CD4-positive, alpha-beta T cell treated with Interleukin-12 subunit alpha and Interleukin-12 subunit beta, for 1 hour (primary cell): ENCODE measurements around the gene KDF1.

ENCODE experiments used
- DNase-seq: peaks from one replicate; pipeline ENCODE4 v3.0.0-alpha.2; 2020

KDF1 gene

GRCh38 chr1:26959722-26960624, at the start of gene KDF1:
Gene KDF1, minus strand, starts transcription at chr1:26960468. Its CDS starts 8,088 bp downstream, at chr1:26952380.
- DNase-seq: peak; percentile 71

DNA sequence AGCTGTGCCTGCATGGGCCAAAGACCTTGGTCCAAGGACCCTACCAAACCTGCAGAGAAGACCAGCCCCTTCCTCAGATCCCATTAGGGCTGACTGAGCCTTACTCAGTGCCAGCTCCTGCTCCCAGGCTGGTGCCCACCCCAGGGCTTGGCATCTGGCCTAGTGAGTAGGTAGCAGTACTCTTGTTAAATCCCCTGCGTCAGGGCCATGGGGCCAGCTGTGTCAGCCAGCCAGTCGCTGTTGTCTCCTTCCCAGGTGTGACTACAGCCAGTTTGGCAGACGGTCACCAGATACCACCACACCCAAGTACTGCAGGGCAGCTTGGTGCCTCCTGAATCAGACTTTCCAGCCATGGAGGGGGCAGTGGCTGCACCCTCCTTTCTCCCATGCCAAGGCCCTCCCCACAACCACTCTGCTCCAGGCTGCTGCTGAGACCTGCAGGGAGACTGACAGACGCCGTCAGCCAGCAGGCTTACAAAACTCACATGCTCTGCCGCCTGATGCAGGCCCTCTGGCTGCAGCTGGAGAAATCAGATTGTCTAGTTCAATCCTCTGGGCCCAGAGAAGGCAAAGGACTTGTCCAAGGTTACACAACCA, 49.4 kb upstream of the KDF1 start:
- DNase-seq: no peak

- no peak for DNase-seq
Measured at GRCh38 chr1:27007909-27008582, 47.8 kb upstream of the KDF1 start.

DNA sequence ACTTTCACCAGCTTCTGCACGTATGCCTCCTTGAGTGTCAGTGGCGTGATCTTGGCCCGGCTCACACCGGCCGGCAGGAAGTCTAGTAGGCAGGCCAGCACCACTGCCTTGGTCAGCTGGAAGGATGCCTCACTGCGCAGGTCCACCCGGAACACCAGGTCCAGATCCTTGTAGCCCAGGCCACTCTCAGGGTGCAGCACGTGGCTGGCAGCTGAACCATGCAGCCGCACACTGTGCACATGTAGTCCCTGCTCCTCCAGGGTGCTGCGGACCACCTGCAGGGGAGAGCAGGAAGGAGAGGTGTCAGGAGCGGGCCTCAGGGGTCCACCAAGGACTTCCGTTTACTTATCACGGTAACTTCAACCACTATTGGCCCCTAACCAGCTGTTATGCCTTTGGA, 46.4 kb upstream of the KDF1 start:
- DNase-seq: no peak

GRCh38 chr1:27005648-27006496, 45.6 kb upstream of the KDF1 start:
- no peak for DNase-seq

DNA sequence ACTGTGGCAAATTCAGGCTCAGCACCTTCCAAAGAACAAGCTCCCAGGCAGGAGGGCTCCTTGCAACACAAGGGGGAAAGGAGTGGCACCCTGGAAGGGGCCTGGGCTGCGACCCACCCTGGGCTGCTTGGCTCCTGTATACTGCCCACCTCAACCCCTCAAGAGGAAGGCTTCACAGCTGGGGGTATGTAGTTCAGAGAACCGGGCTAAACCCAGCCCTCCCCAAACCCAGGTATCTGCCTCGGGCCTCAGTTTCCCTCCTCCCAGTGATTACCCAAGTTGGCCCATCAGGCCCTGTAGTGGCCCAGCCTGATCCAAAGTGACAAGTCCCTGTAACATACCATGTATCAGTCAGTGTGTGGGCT, 44.9 kb upstream of the KDF1 start:
- DNase-seq: no peak

- no peak for DNase-seq
Measured at GRCh38 chr1:27004471-27005165, 44.4 kb upstream of the KDF1 start.

GRCh38 chr1:27003745-27004470, 43.6 kb upstream of the KDF1 start:
- no peak for DNase-seq

GRCh38 chr1:27001570-27002360, 41.5 kb upstream of the KDF1 start:
- peak; percentile 36 for DNase-seq

- DNase-seq: no peak
Measured at GRCh38 chr1:27000817-27001460, 40.7 kb upstream of the KDF1 start.

DNA sequence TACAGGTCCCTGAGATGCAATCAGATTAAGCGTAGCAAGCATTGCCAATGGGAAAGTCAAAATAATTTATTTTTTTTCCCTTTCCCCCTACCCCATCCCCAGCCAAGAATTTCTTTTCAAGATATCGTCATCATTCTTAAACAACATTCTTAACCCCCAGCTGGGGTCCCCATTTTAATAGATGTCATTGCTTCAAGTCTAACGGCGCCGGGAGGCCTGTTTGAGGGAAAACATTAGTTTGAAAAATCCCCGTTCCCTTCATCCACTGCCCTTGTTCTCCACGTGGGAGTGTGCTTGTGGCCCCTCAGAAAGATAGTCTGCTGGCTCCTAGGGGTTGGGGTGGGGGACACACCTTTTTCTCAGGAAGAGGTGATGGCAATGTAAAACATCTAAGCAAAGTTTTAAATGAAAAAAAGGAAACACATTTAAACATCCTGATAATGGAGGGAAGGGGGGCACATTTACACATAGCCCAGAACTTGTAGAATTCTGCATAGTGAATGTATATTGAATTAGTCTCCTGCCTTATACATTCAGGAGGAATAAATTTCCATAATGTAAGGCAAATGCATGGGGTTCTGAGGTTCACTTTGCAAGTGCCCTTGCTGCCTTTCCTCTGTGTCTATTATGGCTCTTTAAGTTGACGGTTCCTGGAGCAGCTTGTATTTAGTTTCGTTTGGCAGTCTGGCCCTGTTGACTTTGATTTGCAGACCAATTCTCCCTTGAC, 40.0 kb upstream of the KDF1 start:
- DNase-seq: no peak

DNA sequence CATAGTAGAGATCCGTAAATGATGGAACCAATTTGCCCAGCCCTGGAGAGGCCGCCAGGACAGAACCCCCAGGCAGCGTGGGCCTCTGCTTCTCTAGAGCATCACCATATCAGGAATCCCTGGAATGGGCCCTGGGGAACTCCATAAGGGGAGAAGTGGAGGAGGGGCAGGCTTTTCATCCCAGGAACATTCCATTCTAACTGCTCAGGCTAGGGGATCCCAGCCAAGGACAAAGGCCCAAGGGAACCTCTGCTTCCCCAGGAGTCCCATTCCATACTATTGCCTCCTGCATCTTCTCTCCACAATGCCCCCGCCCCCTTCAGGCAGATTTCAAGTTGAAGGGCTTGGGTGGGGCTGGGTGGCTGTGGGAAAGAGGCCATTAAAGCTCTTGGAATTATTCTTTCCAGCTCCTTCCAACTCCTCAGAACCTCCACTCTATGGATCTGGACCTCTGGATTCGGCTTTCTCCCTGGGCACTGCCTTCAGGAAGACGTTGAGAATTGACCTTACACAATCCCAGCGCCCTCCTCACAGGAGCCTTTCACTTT, 39.2 kb upstream of the KDF1 start:
- DNase-seq: no peak

DNA sequence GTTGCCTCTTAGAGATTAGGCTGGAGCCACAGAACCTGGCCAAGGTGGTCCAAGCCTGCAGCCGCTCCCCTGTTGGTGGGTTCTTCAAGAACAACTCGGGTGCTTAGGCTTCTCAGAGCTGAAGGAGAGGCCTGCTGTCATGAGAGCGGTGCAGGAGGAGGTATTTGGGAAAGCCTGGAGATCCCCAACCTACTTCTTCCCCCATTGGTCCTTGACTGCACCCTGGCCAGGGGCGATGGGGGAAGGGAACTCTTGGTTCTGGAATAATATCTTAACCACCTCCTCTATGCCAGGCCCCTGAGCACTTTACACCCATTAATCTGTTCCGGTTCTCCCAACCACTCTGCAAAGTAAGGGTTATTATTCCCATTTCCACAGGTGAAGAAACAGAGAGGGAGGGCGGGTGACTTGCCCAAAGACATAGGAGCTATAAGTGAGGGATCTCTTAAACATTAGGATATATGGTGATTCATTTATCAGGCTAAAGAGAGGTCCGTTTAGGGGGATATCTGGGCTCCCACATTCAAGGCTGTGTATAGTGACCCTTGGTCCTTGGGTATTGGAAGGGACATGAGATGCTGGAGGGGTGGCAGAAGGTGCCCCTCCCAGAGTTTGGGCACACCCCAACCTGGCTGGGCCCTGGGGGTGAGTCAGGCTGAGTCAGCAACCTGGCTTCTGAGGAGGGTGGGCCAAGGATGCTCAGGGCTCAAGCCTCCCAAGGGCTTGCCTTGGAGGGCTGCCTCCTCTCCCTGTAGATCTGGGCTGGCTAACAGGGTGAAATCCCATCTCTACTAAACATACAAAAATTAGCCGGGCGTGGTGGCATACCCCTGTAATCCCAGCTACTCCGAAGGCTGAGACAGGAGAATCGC, 38.4 kb upstream of the KDF1 start:
- no peak for DNase-seq

- no peak for DNase-seq
Measured at GRCh38 chr1:26996665-26997064, 36.4 kb upstream of the KDF1 start.

GRCh38 chr1:26996024-26996423, 35.8 kb upstream of the KDF1 start:
- DNase-seq: no peak

DNA sequence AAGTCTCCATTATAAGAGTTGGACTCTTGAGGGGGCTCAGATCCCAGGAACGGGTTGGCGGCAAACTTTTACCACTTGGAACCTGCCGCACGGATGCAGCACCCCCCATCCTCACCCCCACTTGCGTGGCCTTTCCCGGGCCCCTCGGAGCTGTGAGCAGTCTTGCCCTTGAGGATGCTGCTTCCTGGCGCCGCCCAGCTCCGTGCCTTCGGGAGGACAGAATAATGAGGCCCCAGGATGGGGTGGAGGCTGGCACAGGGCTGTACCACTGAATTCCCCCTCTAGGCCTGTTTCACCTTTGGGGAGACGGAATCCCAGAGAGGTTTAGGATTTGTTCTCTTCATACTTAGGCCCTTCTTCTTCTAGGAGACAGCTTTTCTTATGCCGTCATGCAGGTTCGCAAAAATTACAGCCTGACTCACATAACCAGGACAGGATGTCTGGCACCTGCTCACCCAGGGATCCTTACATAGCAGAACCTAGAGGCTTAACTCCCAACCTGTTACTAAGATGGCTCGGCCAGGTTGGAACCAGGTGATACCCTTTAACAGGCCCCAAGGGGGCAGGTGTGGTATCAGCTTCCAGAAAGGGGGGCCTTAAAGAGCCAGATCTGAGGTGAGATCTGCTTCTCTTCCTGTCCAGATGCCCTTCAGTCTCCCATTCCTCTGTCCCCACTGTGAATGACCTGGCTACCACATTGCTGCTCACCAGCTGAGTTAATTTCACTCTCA, 34.7 kb upstream of the KDF1 start:
- DNase-seq: no peak

DNA sequence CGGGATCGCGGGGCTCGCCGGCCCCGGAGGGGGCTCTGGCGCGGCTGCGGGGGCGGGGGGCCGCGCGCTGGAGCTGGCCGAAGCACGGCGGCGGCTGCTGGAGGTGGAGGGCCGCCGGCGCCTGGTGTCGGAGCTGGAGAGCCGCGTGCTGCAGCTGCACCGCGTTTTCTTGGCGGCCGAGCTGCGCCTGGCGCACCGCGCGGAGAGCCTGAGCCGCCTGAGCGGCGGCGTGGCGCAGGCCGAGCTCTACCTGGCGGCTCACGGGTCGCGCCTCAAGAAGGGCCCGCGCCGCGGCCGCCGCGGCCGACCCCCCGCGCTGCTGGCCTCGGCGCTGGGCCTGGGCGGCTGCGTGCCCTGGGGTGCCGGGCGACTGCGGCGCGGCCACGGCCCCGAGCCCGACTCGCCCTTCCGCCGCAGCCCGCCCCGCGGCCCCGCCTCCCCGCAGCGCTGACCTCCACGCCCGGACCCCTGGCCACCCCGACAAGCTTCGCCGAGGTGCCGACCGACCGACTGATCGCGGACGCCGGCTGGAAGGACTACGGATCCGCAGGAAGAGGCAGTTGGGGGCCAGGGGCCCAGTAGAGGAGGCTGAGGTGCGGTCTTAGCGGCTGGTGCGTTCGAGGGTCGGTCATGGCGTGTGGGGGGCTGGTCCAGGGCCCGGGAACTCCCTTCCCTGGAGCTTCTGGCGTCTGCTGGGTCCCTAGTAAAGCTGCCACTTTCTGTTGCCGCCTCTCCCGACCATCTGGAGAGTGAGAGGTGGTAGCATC, 33.9 kb upstream of the KDF1 start:
- DNase-seq: peak; percentile 24
